HG03175 (cell line): ENCODE results near the gene DCTD.

Experiments used
- ATAC-seq: cut with Tn5 transposase; IDR thresholded peaks from one replicate; pipeline ENCODE4 v1.9.1; 2021; ENCODE audit warnings: mild to moderate bottlenecking, moderate library complexity; ENCODE audit not compliant: unreplicated experiment

Gene DCTD

GRCh38 chr4:182843808-182844325 is 73.3 kb downstream of the DCTD start:
- no peak for ATAC-seq

DNA sequence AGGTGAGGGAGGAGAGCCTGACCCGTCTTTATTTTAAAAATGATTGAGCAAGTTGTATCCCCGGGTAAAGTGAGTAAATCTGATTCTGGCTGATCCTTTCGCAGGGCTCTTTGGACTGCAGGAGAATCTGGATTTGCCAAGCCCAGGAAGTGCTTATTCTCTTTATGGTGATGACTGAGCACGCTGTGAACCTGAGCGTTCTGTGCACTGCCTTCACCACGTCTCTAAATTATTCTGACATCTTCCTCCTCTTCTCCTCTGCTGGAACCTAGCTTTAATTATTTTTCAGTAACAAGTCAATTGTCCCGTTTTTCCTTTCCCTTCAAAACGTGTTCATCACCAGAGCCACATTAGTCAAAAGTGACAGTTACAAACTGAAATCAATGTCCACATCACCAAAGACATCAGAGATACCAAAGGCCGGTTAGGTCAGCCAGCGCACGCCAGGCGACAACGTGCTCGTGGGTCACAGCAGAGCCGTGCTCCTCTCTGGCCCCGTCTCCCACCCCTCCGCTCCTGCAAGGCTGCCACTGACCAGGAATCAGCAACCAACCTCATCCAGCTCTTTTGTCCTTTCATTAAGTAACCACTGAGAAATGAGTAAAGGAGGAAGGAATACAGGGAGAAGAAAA is 74.3 kb downstream of the DCTD start:
- no peak for ATAC-seq

DNA sequence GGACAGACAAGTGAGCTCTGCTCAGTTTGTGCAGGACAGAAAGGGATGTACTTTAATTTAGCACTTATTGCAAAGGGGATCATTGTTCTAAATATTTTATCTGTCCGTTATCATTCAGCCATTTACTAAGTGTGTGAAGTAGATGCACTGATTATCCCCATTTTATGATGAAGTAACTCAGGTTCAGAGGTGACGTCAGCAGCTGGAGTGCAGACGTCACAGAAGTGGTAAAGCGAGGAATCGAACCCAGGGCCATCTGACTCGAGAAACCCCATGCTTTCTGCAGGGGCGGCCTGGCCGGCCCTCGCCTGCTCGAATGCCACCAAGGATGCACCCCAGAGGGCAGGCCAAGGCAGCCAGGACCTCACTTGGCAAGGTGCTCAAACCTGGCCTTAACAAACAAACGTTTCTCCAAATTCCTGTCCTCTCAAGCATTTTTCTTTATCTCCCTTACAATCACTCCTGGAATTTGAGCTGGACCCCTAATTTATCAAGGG is 75.0 kb downstream of the DCTD start:
- ATAC-seq: no peak

GRCh38 chr4:182840108-182840507 is 77.1 kb downstream of the DCTD start:
- no peak for ATAC-seq
